SH-SY5Y (cell line): ENCODE results near the gene ADAM10.

Source experiments
- GATA2 ChIP-seq: IDR thresholded peaks from 2 replicates; pipeline ENCODE4 v1.6.1; 2011; ENCODE audit warnings: mild to moderate bottlenecking, low read depth, low read length
- GATA3 ChIP-seq: IDR thresholded peaks from 2 replicates; pipeline ENCODE4 v1.6.1; 2011; ENCODE audit warnings: low read depth, mild to moderate bottlenecking, low read length, moderate library complexity

DNA sequence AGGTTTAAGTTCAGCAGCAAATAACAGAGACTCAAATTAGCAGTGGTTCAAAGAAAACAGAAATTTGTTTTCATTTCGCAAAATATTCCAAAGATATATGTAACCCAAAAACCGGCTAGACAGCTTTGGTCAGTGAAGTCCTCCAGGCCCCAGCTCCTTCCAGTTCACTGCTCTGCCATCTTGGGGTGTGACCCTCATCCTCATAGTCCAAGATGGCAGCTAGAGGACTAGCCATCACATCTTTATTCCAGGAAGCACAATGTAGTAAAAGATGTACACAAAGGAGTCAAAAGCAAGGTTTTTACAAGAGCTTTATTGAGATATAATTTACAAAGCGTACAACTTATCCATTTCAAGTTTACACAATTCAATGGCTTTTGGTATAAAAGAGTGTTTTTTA, 210.6 kb downstream of the ADAM10 start:
- TF ChIP-seq GATA3 (no peak), GATA2 (no peak)
